ENCODE data around the gene LYPD6.

The LYPD6 gene

DNA sequence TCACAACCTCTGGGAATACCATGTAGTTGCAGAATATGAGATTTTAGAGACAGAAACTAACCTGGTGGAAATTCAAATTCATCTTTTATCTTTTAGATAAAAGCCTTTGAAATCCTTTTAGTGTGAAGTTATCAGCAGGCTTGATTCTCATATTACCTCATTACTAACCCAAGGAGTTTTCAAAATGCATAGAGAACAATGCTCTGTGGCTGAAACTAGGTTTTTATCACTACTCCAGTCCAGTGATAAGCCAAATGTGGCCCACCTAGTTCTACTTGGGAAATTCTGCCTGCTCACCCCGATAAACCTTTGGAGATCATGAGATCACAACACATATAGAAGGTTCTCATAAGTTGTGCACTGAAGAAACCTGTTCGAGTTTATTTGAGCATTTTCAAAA is 135.5 kb downstream of the LYPD6 start:
- DNase-seq = no peak

DNA sequence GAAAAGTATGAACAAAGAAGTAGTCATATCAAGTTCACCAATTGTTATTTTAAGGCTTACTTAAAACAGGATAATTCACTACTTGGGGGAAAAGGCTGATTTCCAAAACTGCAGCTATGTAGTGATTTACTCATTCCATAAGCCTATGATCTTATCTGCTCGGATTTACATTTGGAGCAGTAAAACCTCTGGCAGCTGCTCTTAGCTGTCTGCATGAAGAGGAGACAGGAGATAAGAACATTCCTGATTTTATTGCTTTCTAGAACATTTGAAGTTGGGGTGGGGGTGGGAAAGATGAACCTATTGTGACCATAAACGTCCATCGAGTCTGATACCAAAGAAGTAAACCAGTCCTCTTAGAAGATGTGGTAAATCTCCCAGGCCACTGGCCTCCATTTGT is 136.2 kb downstream of the LYPD6 start:
- Histone ChIP-seq H3K4me2 (ENCODE audit: insufficient read depth, low read length) (no peak overlapping the region), H2AFZ (ENCODE audit: low read depth, low read length) (no peak overlapping the region), H3K27ac (ENCODE audit: low read length) (no peak overlapping the region)

More for the DNA sequence above, 135.5 kb downstream of the LYPD6 start:
- Histone ChIP-seq H3K9ac (ENCODE audit: low read depth, low read length) (no peak overlapping the region), H3K27me3 (ENCODE audit: insufficient read depth, low read length, poor library complexity) (peaks cover 2% of the 10 kb centered on the region), H3K4me2 (ENCODE audit: insufficient read depth, low read length) (no peak overlapping the region), H3K27ac (ENCODE audit: low read length) (no peak overlapping the region), H3K4me1 (ENCODE audit: insufficient read depth, low read length) (no peaks in the 10 kb centered on the region), H2AFZ (ENCODE audit: low read depth, low read length) (no peak overlapping the region), H3K9me3 (ENCODE audit: insufficient read depth, low read length, severe bottlenecking) (no peaks in the 10 kb centered on the region), H4K20me1 (ENCODE audit: insufficient read depth, low read length) (no peaks in the 10 kb centered on the region), H3K4me3 (ENCODE audit: low read depth in 1 of 2, low read length in 2 of 2) (no peak overlapping the region), H3K36me3 (ENCODE audit: insufficient read depth, low read length) (no peaks in the 10 kb centered on the region), H3K79me2 (ENCODE audit: insufficient read depth, low read length) (no peaks in the 10 kb centered on the region)
- no peak for ATAC-seq (ENCODE audit: insufficient read depth, low read depth)
- TF ChIP-seq, protein P1, sequence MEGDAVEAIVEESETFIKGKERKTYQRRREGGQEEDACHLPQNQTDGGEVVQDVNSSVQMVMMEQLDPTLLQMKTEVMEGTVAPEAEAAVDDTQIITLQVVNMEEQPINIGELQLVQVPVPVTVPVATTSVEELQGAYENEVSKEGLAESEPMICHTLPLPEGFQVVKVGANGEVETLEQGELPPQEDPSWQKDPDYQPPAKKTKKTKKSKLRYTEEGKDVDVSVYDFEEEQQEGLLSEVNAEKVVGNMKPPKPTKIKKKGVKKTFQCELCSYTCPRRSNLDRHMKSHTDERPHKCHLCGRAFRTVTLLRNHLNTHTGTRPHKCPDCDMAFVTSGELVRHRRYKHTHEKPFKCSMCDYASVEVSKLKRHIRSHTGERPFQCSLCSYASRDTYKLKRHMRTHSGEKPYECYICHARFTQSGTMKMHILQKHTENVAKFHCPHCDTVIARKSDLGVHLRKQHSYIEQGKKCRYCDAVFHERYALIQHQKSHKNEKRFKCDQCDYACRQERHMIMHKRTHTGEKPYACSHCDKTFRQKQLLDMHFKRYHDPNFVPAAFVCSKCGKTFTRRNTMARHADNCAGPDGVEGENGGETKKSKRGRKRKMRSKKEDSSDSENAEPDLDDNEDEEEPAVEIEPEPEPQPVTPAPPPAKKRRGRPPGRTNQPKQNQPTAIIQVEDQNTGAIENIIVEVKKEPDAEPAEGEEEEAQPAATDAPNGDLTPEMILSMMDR (IDR thresholded peaks at IDR 0.05; ENCODE audit: borderline replicate concordance, extremely low read depth, low read length, poor library complexity, severe bottlenecking) = no peak
- no peak for TF ChIP-seq EZH2 (IDR thresholded peaks at IDR 0.05; ENCODE audit: borderline replicate concordance, low read depth, low read length, severe bottlenecking)

DNA sequence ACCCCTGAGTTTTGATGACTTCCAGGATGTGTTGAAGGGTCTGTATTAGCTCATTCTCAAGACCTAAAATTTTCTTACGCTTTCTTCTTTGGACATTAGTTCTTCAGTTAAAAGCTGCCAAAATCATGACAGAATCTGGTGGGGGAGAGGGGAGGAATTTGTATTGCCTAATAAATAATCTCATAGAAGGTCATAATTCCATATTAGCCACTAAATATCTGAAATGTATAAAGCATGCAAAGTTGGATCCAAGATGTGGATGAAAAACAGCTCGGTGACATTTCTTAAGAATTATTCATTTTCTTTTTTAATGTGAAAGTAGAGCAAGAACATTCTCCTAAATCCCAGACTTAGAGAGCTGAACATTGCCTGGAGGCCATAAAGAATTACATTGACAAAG is 137.0 kb downstream of the LYPD6 start:
- H3K27ac ChIP-seq (ENCODE audit: low read length) = no peak overlapping the region
- ATAC-seq (ENCODE audit: insufficient read depth, low read depth) = no peak

More for the DNA sequence above, 136.2 kb downstream of the LYPD6 start:
- no peaks in the 10 kb centered on the region for H3K4me1 ChIP-seq (ENCODE audit: insufficient read depth, low read length)
- TF ChIP-seq, protein P1 (IDR thresholded peaks at IDR 0.05; ENCODE audit: borderline replicate concordance, extremely low read depth, low read length, poor library complexity, severe bottlenecking) = no peak
- no peak for TF ChIP-seq EZH2 (IDR thresholded peaks at IDR 0.05; ENCODE audit: borderline replicate concordance, low read depth, low read length, severe bottlenecking)
- no peaks in the 10 kb centered on the region for H3K36me3 ChIP-seq (ENCODE audit: insufficient read depth, low read length)
- no peak overlapping the region for H3K9ac ChIP-seq (ENCODE audit: low read depth, low read length)
- H3K4me3 ChIP-seq (ENCODE audit: low read depth in 1 of 2, low read length in 2 of 2) = no peak overlapping the region
- no peaks in the 10 kb centered on the region for H3K79me2 ChIP-seq (ENCODE audit: insufficient read depth, low read length)
- no peak for DNase-seq
- peaks cover 2% of the 10 kb centered on the region for H3K27me3 ChIP-seq (ENCODE audit: insufficient read depth, low read length, poor library complexity)
- no peaks in the 10 kb centered on the region for H3K9me3 ChIP-seq (ENCODE audit: insufficient read depth, low read length, severe bottlenecking)
- no peaks in the 10 kb centered on the region for H4K20me1 ChIP-seq (ENCODE audit: insufficient read depth, low read length)
- ATAC-seq (ENCODE audit: insufficient read depth, low read depth) = no peak

More for the DNA sequence above, 137.0 kb downstream of the LYPD6 start:
- H3K4me2 ChIP-seq (ENCODE audit: insufficient read depth, low read length) = no peak overlapping the region
- H3K36me3 ChIP-seq (ENCODE audit: insufficient read depth, low read length) = no peaks in the 10 kb centered on the region
- H2AFZ ChIP-seq (ENCODE audit: low read depth, low read length) = no peak overlapping the region
- no peaks in the 10 kb centered on the region for H3K79me2 ChIP-seq (ENCODE audit: insufficient read depth, low read length)
- no peaks in the 10 kb centered on the region for H4K20me1 ChIP-seq (ENCODE audit: insufficient read depth, low read length)
- TF ChIP-seq EZH2 (IDR thresholded peaks at IDR 0.05; ENCODE audit: borderline replicate concordance, low read depth, low read length, severe bottlenecking) = no peak
- TF ChIP-seq, protein P1 (IDR thresholded peaks at IDR 0.05; ENCODE audit: borderline replicate concordance, extremely low read depth, low read length, poor library complexity, severe bottlenecking) = no peak
- peaks cover 2% of the 10 kb centered on the region for H3K27me3 ChIP-seq (ENCODE audit: insufficient read depth, low read length, poor library complexity)
- H3K4me3 ChIP-seq (ENCODE audit: low read depth in 1 of 2, low read length in 2 of 2) = no peak overlapping the region
- H3K9me3 ChIP-seq (ENCODE audit: insufficient read depth, low read length, severe bottlenecking) = no peaks in the 10 kb centered on the region
- no peak overlapping the region for H3K9ac ChIP-seq (ENCODE audit: low read depth, low read length)
- no peak for DNase-seq
- no peaks in the 10 kb centered on the region for H3K4me1 ChIP-seq (ENCODE audit: insufficient read depth, low read length)
